ENCODE results near the gene QSOX1. TPM values are rescaled to one million over a fixed set of nuclear protein-coding genes. Genes with fewer than 3 reads are reported as not detected.

QSOX1 gene
- total and polyA plus RNA-seq, 2 of the 4 experiments (the other 2 are of a cell fraction): 102 to 791 TPM

GRCh38 chr1:180235077-180235501 lies 80.4 kb downstream of the QSOX1 start:
- ATAC-seq (ENCODE audit: low read depth): no peak
- H3K4me3 ChIP-seq (ENCODE audit: insufficient read depth, low read depth, low read length): no peak overlapping the region
- DNase-seq: no peak
- no peak overlapping the region for H2AFZ ChIP-seq (replicated peaks; ENCODE audit: low read length, poor library complexity)
- H3K4me2 ChIP-seq (ENCODE audit: low read depth, low read length): no peak overlapping the region
- no peak overlapping the region for H3K4ac ChIP-seq (ENCODE audit: low read depth, low read length)
- H2BK20ac ChIP-seq (ENCODE audit: low read depth, low read length): no peak overlapping the region
- intact Hi-C loops (cut with micrococcal nuclease) (no loop called here), in situ Hi-C loops (cut with MboI; ENCODE audit: low sequenced_read_pairs) (no loop called here), dilution Hi-C loops (cut with HindIII; ENCODE audit: low sequenced_read_pairs, unreplicated experiment) (no loop called here)
- H2BK5ac ChIP-seq (ENCODE audit: low read depth, low read length, poor library complexity, severe bottlenecking): no peak overlapping the region
- no peak overlapping the region for H2BK120ac ChIP-seq (ENCODE audit: low read depth, low read length)
- no peak overlapping the region for H3K27ac ChIP-seq (ENCODE audit: insufficient read depth, low read length)
- H3K14ac ChIP-seq (replicated peaks; ENCODE audit: low read depth, low read length): no peak overlapping the region
- peaks cover 4% of the 10 kb centered on the region; the same call in 1 of the 2 replicates for H3K9me1 ChIP-seq (ENCODE audit: insufficient read depth, low read length)
- peaks cover 36% of the 10 kb centered on the region for H4K20me1 ChIP-seq (ENCODE audit: insufficient read depth, low read length)
- peaks cover 91% of the 10 kb centered on the region for H3K27me3 ChIP-seq (ENCODE audit: control insufficient read depth, insufficient read depth, low read length)
- POLR2A ChIA-PET (ENCODE audit: unreplicated experiment): no interaction called here
- H2AK5ac ChIP-seq (ENCODE audit: low read depth, low read length): no peak overlapping the region
- H3K4me1 ChIP-seq (ENCODE audit: control insufficient read depth, insufficient read depth, low read length): no peaks in the 10 kb centered on the region; the same call in 1 of the 2 replicates
- H3K36me3 ChIP-seq (ENCODE audit: control insufficient read depth, insufficient read depth, low read length): no peaks in the 10 kb centered on the region
- H4K91ac ChIP-seq (ENCODE audit: insufficient read depth, low read depth, low read length): no peak overlapping the region
- H3K18ac ChIP-seq (ENCODE audit: low read depth, low read length): no peak overlapping the region
- no peak overlapping the region for H2BK15ac ChIP-seq (ENCODE audit: low read depth, low read length)
- no peak for TF ChIP-seq USF2 (IDR thresholded peaks at IDR 0.05; ENCODE audit: low read depth, low read length)
- H2AK9ac ChIP-seq (replicated peaks; ENCODE audit: low read depth, low read length, poor library complexity): no peak overlapping the region
- H4K5ac ChIP-seq (ENCODE audit: low read depth, low read length): no peak overlapping the region
- H3K79me1 ChIP-seq (ENCODE audit: low read depth in 1 of 2, low read length in 2 of 2): no peaks in the 10 kb centered on the region
- H3K9ac ChIP-seq (ENCODE audit: low read depth, low read length): no peak overlapping the region
- CTCF ChIA-PET: interaction anchor here (0.6 to 0.7 kb wide), 2 partner anchors 26 to 32 kb away, joined by 3 read pairs; no protein-coding TSS in a partner anchor
- H3K23ac ChIP-seq (ENCODE audit: low read depth, low read length): no peak overlapping the region
- WGBS, 2 experiments (ENCODE audit: extremely low coverage in 2 of 2, insufficient read length in 1 of 2): 3% methylated on average over 14 of the region's 30 CpGs; no CpG with 5 or more reads in 1 of the 2 experiments
- peaks cover 9% of the 10 kb centered on the region for H3K9me3 ChIP-seq (ENCODE audit: control insufficient read depth, insufficient read depth, low read length)
- no peak overlapping the region for H3K56ac ChIP-seq (ENCODE audit: extremely low read depth, insufficient read depth, low read length)
- no TSS peak for BruUV-seq (replicated peaks)
- H4K8ac ChIP-seq (ENCODE audit: low read depth in 2 of 2, low read length in 2 of 2): no peak overlapping the region
